Skeletal muscle tissue (tissue), 5 donors: ENCODE measurements around the gene RAP1A. TPM values are rescaled to one million over a fixed set of nuclear protein-coding genes. Genes with fewer than 3 reads are reported as not detected.

Experiments used
- H3K27ac ChIP-seq: one replicate; pipeline ENCODE4 v1.7.0; 2013; ENCODE audit warnings: mild to moderate bottlenecking, low read depth, low read length, inconsistent platforms
- H3K27me3 ChIP-seq, 3 donors: one replicate each; pipeline ENCODE4 v1.7.0; 2013; ENCODE audit warnings: low read length in 3 of 3; ENCODE audit not compliant: control insufficient read depth in 3 of 3, insufficient read depth in 3 of 3
- H3K36me3 ChIP-seq, 3 donors: one replicate each; pipeline ENCODE4 v1.7.0; 2013; ENCODE audit warnings: low read length in 3 of 3; ENCODE audit not compliant: control insufficient read depth in 3 of 3, insufficient read depth in 3 of 3
- H3K4me1 ChIP-seq, 3 donors: one replicate each; pipeline ENCODE4 v1.7.0; 2013; ENCODE audit warnings: low read length in 3 of 3, mild to moderate bottlenecking in 3 of 3; ENCODE audit not compliant: control insufficient read depth in 3 of 3, insufficient read depth in 3 of 3
- H3K4me3 ChIP-seq, 3 donors: one replicate each; pipeline ENCODE4 v1.7.0; 2013; ENCODE audit warnings: low read length in 3 of 3
- H3K9ac ChIP-seq, 3 donors: one replicate each; pipeline ENCODE4 v1.7.0; 2013; ENCODE audit warnings: low read length in 3 of 3, mild to moderate bottlenecking in 3 of 3, moderate library complexity in 2 of 3, low read depth in 1 of 3
- H3K9me3 ChIP-seq, 3 donors: one replicate each; pipeline ENCODE4 v1.7.0; 2013; ENCODE audit warnings: low read length in 3 of 3; ENCODE audit not compliant: control insufficient read depth in 3 of 3
- small RNA-seq: library from RNA; depleted of rRNA; stranded (forward); fragments of <200 nt; gene quantifications from one replicate; pipeline ENCODE3, GENCODE V24; 2014
- total RNA-seq: library from RNA; depleted of rRNA; stranded (reverse); fragments of >200 nt; gene quantifications from one replicate; pipeline ENCODE4 v1.2.3, GENCODE V29; 2014
- donor health status: Osteomylitis.

Gene RAP1A
- total RNA-seq, 1 donor from 2014 or later, result 16.7 TPM

- H3K27me3 ChIP-seq, result no peaks in the 10 kb centered on the region
These were observed 135.4 kb downstream of the RAP1A start for GRCh38 chr1:111754984-111755330.

GRCh38 chr1:111755331-111756123 lies 135.9 kb downstream of the RAP1A start, which contains the start of gene DDX20:
TSS of gene DDX20 (plus strand) at chr1:111755901. CDS start at chr1:111755925, 24 bp downstream.
- Histone ChIP-seq H3K36me3 (peaks cover 0 to 11% (median 10%) of the 10 kb centered on the region in 3 donors), H3K4me3 (peak within 1 kb of the TSS; percentile 90 to 96 (median 95)), H3K27ac (peak within 1 kb of the TSS; percentile 96), H3K27me3 (no peaks in the 10 kb centered on the region), H3K9ac (peak within 1 kb of the TSS; percentile 90 to 94 (median 90)), H3K4me1 (peaks cover 10 to 25% (median 14%) of the 10 kb centered on the region in 3 donors), H3K9me3 (no peaks in the 10 kb centered on the region)

More at GRCh38 chr1:111754984-111755330, 135.4 kb downstream of the RAP1A start:
- peak overlapping the region; percentile 96 for H3K27ac ChIP-seq
- H3K36me3 ChIP-seq, result peaks cover 0 to 8% (median 8%) of the 10 kb centered on the region in 3 donors
- peaks cover 10 to 25% (median 14%) of the 10 kb centered on the region in 3 donors for H3K4me1 ChIP-seq
- peak overlapping the region; percentile 90 to 96 (median 95) for H3K4me3 ChIP-seq
- H3K9me3 ChIP-seq, result no peaks in the 10 kb centered on the region
- H3K9ac ChIP-seq, result peak overlapping the region; percentile 90 to 94 (median 90)

- Histone ChIP-seq H3K27me3 (no peaks in the 10 kb centered on the region), H3K4me1 (peaks cover 10 to 25% (median 14%) of the 10 kb centered on the region in 3 donors), H3K9ac (peak overlapping the region; percentile 90 to 94 (median 90)), H3K4me3 (peak overlapping the region; percentile 90 to 96 (median 95)), H3K9me3 (no peaks in the 10 kb centered on the region), H3K36me3 (peaks cover 0 to 16% (median 16%) of the 10 kb centered on the region in 3 donors), H3K27ac (peak overlapping the region; percentile 96)
These were observed 136.5 kb downstream of the RAP1A start for GRCh38 chr1:111756124-111756513.

GRCh38 chr1:111758373-111758772 lies 138.8 kb downstream of the RAP1A start:
- peaks cover 4 to 34% (median 31%) of the 10 kb centered on the region in 3 donors for H3K36me3 ChIP-seq

GRCh38 chr1:111761717-111762116 lies 142.1 kb downstream of the RAP1A start:
- Histone ChIP-seq H3K9me3 (no peaks in the 10 kb centered on the region), H3K27me3 (no peaks in the 10 kb centered on the region), H3K27ac (no peak overlapping the region), H3K9ac (no peak overlapping the region), H3K4me1 (peaks cover 3 to 9% (median 5%) of the 10 kb centered on the region in 3 donors), H3K4me3 (no peak overlapping the region), H3K36me3 (peaks cover 8 to 48% (median 47%) of the 10 kb centered on the region in 3 donors)

More at GRCh38 chr1:111758373-111758772, 138.8 kb downstream of the RAP1A start:
- Histone ChIP-seq H3K4me3 (no peak overlapping the region), H3K4me1 (peaks cover 10 to 25% (median 14%) of the 10 kb centered on the region in 3 donors), H3K27me3 (no peaks in the 10 kb centered on the region), H3K27ac (no peak overlapping the region), H3K9ac (no peak overlapping the region), H3K9me3 (no peaks in the 10 kb centered on the region)

GRCh38 chr1:111762332-111762731 lies 142.7 kb downstream of the RAP1A start:
- Histone ChIP-seq H3K27me3 (no peaks in the 10 kb centered on the region), H3K9me3 (no peaks in the 10 kb centered on the region), H3K27ac (no peak overlapping the region), H3K36me3 (peaks cover 8 to 50% (median 49%) of the 10 kb centered on the region in 3 donors), H3K4me1 (peaks cover 0 to 3% (median 0%) of the 10 kb centered on the region in 3 donors), H3K4me3 (no peak overlapping the region), H3K9ac (no peak overlapping the region)

Small RNA genes within 50 kb of the gene (small RNA-seq; reads per million reads assigned to genes)
- 0.21 reads per million for gene INKA2
- gene RNU6-151P, result not detected

Other genes with a start within 250 kb of the RAP1A start
- gene OVGP1, start 192.1 kb upstream of the RAP1A start, total RNA-seq, result 0.52 TPM
- 13.0 TPM for gene WDR77, start 170.5 kb upstream of the RAP1A start, total RNA-seq
- 265 TPM for gene ATP5PB, start 170.3 kb upstream of the RAP1A start, total RNA-seq
- gene C1orf162, start 145.8 kb upstream of the RAP1A start, total RNA-seq, result under 0.01 TPM
- gene ADORA3, start 116.2 kb upstream of the RAP1A start, total RNA-seq, result 0.52 TPM
- gene TMIGD3, start 116.2 kb upstream of the RAP1A start, total RNA-seq, result 1.6 TPM
- gene INKA2, start 119.6 kb downstream of the RAP1A start, total RNA-seq, result 20.4 TPM
- 12.0 TPM for gene DDX20, start 136.1 kb downstream of the RAP1A start, total RNA-seq